ENCODE results near the gene PDAP1. TPM values are rescaled to one million over a fixed set of nuclear protein-coding genes. Genes with fewer than 3 reads are reported as not detected.

PDAP1 gene
- total and polyA plus RNA-seq, 2 of the 13 experiments (the other 11 are each of a cell fraction or from before 2014, with no cell fraction given) = 13.0 to 100 TPM

DNA sequence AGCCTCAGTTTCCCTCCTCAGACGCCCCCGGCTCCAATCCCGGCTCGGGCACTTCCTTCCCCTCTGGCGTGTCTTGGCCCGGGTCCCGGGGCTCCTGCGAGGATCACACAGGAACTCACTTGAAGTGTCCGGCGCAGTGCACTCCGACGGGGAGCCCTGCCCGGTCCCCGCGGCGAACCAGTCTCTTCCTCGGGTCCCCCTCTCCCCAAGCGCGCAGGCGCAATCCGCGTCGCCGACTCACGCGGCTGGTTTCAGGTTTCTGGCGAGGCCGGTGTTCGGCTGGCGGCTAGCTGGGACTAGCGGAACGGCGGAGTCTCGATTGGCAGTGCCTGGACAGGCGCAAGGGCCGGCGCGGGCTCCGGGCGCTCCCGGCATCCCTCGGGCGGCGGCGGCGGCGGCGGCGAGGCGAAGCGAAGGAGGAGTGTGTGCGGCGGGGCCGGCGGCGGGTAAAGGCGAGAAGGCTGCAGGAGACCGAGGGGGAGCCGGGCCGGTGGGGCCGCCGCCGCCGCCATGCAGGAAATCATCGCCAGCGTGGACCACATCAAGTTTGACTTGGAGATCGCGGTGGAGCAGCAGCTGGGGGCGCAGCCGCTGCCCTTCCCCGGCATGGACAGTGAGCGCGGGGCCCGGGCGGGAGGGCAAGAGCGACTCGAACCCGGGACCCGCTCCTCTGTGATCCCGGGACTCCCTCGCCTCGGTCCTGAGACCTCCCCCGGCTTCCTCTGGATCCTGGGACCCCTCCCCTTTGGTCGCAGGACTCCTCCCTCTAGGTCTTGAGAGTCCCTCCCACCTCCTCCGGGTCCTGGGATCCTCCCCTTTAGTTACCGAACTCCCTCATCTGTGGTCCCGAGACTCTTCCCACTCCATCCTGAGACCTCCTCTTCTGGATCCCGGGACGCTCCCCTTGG is 30.4 kb upstream of the PDAP1 start, which contains the start of the genes CPSF4 and PTCD1 (continued):
- TF ChIP-seq, protein P1, sequence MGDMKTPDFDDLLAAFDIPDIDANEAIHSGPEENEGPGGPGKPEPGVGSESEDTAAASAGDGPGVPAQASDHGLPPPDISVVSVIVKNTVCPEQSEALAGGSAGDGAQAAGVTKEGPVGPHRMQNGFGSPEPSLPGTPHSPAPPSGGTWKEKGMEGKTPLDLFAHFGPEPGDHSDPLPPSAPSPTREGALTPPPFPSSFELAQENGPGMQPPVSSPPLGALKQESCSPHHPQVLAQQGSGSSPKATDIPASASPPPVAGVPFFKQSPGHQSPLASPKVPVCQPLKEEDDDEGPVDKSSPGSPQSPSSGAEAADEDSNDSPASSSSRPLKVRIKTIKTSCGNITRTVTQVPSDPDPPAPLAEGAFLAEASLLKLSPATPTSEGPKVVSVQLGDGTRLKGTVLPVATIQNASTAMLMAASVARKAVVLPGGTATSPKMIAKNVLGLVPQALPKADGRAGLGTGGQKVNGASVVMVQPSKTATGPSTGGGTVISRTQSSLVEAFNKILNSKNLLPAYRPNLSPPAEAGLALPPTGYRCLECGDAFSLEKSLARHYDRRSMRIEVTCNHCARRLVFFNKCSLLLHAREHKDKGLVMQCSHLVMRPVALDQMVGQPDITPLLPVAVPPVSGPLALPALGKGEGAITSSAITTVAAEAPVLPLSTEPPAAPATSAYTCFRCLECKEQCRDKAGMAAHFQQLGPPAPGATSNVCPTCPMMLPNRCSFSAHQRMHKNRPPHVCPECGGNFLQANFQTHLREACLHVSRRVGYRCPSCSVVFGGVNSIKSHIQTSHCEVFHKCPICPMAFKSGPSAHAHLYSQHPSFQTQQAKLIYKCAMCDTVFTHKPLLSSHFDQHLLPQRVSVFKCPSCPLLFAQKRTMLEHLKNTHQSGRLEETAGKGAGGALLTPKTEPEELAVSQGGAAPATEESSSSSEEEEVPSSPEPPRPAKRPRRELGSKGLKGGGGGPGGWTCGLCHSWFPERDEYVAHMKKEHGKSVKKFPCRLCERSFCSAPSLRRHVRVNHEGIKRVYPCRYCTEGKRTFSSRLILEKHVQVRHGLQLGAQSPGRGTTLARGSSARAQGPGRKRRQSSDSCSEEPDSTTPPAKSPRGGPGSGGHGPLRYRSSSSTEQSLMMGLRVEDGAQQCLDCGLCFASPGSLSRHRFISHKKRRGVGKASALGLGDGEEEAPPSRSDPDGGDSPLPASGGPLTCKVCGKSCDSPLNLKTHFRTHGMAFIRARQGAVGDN (CRISPR knock-in tag; IDR thresholded peaks at IDR 0.05) = peak; percentile 92
- TF ChIP-seq ZNF724P (CRISPR knock-in tag; IDR thresholded peaks at IDR 0.05; ENCODE audit: borderline replicate concordance) (no peak), GATAD1 (CRISPR knock-in tag; IDR thresholded peaks at IDR 0.05) (peak; percentile 92), ZSCAN20 (CRISPR knock-in tag; IDR thresholded peaks at IDR 0.05; ENCODE audit: borderline replicate concordance) (peak; percentile 27; the same call in 1 of the 2 replicates), ZNF547 (CRISPR knock-in tag; IDR thresholded peaks at IDR 0.05) (peak; percentile 61), HNRNPH1 (optimal IDR thresholded peaks at IDR 0.05; ENCODE audit: low read depth, low read length) (no peak), ZZZ3 (CRISPR knock-in tag; IDR thresholded peaks at IDR 0.05; ENCODE audit: borderline replicate concordance) (peak; percentile 91), RFXANK (CRISPR knock-in tag; IDR thresholded peaks at IDR 0.05) (peak; percentile 54; the same call in 1 of the 2 replicates), PHF21A (CRISPR knock-in tag; IDR thresholded peaks at IDR 0.05) (no peak), KLF15 (CRISPR knock-in tag; IDR thresholded peaks at IDR 0.05; ENCODE audit: borderline replicate concordance) (no peak), HMGA1 (CRISPR knock-in tag; conservative IDR thresholded peaks at IDR 0.05) (no peak), IRF1 (CRISPR knock-in tag; IDR thresholded peaks at IDR 0.05; ENCODE audit: low read depth) (no peak), FOXK1 (CRISPR knock-in tag; IDR thresholded peaks at IDR 0.05; ENCODE audit: borderline replicate concordance, low read depth) (peak; percentile 74; the same call in 1 of the 2 replicates), REL (CRISPR knock-in tag; conservative IDR thresholded peaks at IDR 0.05) (peak; percentile 73; the same call in 1 of the 2 replicates), ZNF280B (CRISPR knock-in tag; IDR thresholded peaks at IDR 0.05; ENCODE audit: borderline replicate concordance) (no peak)
- TF ChIP-seq, protein P2, sequence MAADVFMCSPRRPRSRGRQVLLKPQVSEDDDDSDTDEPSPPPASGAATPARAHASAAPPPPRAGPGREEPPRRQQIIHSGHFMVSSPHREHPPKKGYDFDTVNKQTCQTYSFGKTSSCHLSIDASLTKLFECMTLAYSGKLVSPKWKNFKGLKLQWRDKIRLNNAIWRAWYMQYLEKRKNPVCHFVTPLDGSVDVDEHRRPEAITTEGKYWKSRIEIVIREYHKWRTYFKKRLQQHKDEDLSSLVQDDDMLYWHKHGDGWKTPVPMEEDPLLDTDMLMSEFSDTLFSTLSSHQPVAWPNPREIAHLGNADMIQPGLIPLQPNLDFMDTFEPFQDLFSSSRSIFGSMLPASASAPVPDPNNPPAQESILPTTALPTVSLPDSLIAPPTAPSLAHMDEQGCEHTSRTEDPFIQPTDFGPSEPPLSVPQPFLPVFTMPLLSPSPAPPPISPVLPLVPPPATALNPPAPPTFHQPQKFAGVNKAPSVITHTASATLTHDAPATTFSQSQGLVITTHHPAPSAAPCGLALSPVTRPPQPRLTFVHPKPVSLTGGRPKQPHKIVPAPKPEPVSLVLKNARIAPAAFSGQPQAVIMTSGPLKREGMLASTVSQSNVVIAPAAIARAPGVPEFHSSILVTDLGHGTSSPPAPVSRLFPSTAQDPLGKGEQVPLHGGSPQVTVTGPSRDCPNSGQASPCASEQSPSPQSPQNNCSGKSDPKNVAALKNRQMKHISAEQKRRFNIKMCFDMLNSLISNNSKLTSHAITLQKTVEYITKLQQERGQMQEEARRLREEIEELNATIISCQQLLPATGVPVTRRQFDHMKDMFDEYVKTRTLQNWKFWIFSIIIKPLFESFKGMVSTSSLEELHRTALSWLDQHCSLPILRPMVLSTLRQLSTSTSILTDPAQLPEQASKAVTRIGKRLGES (CRISPR knock-in tag; IDR thresholded peaks at IDR 0.05; ENCODE audit: borderline replicate concordance) = no peak
- TF ChIP-seq, protein P3, sequence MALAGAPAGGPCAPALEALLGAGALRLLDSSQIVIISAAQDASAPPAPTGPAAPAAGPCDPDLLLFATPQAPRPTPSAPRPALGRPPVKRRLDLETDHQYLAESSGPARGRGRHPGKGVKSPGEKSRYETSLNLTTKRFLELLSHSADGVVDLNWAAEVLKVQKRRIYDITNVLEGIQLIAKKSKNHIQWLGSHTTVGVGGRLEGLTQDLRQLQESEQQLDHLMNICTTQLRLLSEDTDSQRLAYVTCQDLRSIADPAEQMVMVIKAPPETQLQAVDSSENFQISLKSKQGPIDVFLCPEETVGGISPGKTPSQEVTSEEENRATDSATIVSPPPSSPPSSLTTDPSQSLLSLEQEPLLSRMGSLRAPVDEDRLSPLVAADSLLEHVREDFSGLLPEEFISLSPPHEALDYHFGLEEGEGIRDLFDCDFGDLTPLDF (CRISPR knock-in tag; IDR thresholded peaks at IDR 0.05) = peak; percentile 76
